D341Med (cell line): ENCODE results near the gene IER5.
A peak's percentile ranks its signal among the peaks of the same experiment; 100 is the strongest.

Experiments
- DNase-seq: peaks from one replicate; pipeline ENCODE4 v3.0.0; 2012; ENCODE audit warnings: low spot score

The IER5 gene

DNA sequence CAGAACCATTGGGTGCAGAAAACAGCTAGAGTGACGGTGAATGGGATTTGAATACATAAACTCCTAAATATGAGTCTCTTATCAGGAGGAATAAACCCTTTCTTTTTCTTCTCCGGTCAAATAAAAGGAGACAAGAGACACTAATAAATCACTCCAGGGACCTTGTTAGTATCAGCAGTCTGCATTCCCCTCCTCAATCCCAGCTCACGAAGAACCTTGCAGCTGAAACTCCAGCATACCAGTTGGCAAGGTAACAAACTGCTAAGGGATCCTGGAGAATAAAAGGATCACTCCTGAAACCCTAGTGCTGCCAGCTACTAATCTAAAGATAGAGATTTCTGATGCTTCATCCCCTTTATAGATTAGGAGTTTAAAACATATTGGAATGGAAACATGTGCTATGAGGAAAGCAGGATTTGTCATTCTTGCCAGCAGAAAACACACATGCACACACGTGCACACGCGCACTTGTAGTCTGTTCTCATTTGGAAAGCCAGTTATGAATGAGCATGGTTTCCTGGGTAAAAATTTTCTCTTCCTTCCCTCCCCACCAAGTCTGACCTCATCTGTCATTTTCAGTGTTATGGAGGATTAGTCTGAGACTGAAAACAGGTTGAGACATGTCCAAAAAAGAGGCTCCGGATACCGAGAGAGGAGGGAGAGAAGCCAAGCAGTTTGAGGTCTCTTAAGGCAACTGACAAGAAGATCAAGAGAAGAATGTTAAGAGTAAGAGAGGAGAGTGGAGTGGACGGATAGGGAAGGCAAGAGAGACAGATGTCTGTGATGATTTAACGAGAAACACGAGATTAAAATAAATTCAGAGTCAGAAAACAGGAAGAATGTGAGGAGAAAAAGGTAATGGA is 10.9 kb downstream of the IER5 start:
- DNase-seq, result no peak

DNA sequence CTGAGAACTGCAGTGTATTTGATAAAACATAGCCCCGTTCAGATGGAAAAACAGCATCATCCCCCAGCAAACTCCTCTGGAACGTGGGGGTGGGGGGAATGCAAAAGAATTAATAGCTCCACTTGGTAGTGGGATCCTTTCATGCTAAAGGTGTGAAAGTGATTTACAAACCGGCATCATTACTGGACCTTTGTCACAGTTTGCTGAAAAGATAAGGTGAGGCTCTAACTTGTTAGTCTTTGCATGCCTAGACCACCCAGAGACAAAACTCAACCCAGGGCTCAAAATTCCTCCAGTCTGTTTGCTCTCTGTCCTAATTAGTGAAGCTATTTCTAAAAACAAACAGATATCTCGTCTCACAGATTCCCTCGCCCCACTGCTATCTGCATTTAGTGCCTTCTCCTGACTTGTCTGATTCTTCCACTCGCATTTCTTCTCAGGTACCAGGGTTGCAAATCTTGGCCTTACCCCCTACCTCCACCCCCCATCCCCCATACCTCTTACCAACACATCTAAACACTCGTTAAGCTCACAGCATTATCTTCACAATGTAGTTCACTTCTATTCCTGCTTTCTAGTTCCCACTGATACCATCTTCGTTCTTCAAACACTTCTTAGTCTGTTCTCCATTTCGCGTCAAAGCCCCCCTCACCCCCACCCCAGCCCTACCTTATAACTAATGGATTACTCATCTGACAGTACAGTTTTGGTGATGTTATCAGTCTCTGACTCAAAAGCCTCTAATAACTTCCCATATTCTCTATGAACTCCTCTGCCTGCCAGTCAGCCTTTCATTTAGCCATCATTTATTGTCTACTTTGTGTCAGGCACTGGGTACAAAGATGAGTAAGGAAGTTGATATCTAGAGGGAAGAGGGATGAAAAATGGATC is 11.8 kb downstream of the IER5 start:
- no peak for DNase-seq

DNA sequence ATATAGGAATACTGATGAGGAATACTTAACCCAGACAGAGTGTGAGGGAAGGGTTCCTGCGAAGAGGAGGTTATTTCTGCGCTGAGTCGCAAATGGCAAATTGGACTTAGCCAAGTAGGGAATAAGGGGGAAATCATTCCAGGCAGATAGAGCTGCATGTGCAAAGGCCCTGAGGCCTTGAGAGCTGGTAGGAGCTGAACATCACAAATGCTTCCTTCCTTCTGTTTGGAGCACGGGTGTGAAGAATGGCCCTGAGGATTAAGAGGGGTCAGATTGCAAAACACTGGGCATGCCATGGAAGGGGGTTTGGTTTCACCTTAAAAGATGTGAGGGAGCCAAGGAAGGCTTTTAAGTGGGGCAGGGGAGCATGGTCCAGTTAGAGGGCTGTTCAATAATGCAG is 12.4 kb downstream of the IER5 start:
- no peak for DNase-seq

DNA sequence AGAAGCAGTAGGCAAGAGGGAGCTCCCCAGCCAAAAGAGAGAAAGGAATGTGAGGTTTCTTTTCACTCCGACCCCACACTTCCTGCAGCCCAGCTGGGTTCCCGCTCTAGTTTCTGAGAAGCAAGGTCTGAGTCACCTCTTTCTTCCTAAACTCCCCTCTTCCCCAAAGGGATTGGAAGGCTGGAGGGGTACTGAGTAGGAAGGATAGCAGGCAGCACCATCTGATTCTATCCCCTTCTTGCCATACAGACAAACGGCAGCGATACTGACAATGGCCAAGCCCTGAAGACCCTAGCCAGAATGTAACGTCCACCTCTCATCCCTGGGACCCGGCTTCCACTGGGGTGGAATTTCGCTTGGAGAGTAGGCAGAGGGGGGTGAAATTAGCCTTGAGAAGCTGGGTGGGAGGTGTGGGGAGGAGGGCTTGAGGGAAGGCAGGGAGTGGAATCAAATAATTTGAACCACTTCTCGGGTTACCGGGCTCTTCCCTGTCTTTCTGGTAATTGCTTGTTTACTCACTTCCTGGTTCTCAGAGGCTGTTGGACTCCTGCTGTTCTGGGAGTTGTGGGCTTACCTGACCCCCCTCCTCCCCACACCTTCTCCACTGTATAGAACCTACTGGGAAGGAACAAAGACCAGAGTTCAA is 13.2 kb downstream of the IER5 start:
- DNase-seq, result no peak

DNA sequence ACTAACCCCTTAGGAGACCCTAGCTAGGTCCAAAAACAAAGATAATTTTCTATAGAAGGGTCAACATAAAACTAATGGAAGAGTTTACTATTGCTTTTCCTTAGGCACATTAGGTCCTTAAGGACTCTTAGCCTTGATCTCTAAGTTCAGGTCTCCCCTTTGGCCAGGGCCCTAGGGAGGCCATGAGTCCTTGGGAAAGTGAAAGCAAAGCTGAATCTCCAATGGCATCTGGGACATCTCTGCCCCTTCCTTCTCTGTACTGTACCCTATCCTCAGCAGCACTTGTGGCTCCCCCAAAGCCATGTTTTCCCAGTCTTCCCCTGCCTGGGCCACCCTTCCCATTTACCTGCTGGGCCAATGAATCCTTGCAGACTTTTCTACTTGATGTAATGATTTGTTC is 14.3 kb downstream of the IER5 start:
- no peak for DNase-seq

DNA sequence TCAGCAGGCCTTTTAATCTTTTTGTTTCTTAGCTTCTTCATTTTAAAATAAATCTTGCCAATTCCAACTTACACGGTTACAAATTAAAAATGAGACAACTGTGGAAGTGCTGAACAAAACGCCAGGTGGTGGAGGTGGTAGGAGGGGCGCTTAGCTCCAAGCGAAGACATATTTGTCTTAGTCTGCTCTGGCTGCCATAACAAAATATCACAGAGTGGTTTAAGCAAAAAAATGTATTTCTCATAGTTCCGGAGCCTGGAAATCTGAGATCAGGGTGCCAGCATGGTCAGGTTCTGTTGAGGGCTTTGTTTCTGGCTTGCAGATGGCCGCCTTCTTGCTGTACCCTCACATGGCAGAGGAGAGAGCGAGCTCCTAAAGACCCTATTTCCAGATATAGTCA is 14.9 kb downstream of the IER5 start:
- DNase-seq, result no peak

DNA sequence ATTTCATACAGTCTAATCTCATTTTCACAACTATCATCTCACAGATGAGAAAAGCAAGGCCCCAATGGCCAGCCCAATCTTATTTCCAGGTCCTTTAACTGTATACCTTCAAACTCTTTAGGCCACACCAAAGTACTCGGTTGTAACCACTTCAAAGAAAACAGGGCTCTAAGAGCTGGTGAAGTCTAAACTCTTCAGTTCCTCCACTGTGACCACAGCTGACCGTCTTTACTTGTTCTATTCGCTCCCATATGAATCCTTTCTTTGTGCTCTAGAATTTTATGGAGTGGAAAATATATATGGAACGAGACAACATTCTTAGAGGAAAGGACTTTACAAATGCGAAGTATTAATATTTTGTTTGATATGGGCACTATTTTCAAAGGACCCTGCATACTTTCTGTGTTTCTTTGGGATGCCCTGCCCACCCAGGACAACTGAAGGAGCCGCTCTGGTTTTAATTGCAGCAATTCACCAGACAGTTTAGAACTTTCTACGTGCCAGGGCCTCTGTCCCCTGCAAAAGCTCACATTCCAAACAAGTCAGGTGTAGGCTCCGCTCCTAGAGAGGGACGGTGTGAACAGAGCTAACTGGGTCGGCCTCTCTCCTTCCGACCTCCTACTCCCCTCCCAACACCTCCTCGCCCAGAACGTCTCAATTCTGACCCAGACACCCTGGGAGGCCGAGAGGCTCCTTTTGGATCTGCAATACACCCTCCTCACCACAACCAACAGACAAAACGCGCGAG is 15.7 kb downstream of the IER5 start:
- DNase-seq, result no peak

DNA sequence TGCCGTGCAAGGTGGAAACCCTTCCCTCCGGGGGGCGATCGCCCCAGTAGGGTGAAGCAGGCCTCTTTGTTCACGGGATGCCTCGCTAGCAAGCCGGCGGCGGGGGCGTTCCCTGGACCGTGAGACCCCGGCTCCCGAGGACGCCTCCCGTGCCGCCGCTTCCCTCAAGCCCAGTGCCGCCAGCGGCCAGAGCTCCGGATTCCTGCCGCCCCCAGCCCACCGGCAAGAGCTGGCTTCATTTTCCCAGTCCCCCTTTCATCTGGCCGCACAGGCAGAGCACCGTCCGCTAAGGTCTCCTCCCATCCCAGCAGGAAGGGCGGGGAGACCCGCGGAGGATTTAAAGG is 16.3 kb downstream of the IER5 start:
- DNase-seq, result no peak

DNA sequence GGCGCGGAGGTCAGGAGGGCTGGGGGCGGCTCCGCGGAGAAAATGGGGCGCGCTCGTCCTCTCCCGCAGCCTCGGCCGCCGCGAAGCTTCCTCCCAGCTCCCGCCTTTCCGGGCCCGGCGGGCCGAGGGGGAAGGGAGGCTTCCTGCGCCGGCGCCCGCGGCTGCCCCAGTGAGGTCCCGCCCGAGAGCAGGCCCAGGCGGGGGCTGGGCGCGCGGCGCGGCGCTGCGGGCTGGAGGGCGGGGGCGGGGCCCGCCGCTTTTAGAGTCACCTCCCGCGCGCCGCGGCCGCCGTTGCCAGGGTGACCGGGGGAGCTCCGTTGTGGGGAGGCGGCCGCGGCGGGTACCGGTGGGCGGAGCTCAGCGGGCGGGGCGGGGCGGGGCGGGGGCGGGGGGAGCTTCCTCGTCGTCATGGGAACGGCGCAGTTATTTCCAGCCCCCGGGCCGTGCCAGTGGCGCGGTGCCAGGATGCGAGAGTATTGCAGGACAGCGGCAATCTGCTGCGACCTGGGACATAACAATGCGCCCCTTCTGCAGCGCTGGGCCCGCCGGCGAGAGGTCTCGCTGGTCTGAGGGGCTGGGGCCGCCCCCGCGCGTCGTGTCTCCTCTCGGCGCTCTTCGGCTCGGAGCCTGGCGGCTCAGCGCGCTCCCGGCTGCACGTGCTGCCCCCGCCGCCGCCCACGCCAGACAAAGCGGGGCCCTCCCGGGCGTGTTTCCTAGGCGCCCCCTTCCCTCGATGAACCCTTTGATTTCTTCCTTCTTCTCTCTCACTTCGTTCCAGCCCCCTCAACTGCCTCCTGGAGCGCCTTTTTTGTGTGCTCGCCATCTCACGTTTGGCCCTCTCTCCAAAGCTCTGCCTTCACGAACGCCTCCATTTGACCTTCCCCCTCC is 16.9 kb downstream of the IER5 start:
- DNase-seq, result peak; percentile 100

DNA sequence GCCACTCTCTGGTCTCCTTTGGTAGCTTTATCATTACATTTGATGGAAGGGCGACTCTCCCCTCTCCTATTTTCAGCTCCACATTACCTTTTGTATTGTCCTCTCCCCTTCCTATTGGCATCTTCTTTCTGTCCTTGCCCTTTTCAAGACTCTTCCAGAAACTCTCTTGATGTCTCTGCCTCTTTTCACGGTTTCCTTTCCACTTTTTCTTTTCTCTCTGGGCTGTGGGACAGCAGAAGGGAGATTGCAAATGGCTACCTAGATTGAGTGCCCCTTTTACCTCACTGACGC is 17.5 kb downstream of the IER5 start:
- no peak for DNase-seq

DNA sequence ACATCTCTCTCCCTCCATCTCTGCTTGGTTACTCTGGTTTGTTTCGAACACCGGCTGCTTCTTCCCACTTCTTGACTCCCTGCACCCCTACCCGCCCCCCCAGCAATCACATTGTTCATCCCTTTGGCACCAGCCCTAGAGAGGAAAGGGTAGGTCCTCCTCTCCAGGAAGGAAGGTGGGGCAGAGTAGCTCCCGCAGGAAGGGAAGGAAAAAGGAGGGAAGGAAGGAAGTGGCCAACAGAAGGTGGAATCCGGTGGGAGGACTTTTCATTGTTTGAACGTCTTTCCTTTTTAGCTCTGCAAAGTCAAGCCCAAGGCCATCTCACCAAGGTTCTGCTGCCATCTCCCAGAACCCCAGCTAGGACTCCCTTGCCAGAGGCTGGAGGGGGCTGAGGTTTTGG is 18.0 kb downstream of the IER5 start:
- DNase-seq, result no peak

DNA sequence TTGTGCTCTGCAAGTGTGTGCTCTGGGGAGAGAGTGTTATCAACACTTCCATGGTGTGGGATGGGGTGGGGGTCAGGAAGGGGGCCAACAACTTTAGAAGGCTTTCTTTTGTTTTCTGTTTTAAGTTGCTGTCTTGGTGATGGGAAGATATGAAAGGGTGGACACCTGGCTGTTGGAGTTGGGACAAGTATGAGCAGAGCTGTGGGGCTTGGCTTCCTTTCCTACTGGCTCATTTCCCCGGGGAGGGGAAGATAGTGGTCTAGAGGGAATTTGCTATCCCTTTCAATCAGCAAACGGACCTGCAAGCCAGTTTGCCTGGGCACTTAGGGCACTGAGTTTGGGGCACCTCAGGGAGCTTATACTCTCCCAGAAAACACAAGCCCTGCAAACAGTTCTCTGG is 19.2 kb downstream of the IER5 start:
- no peak for DNase-seq

DNA sequence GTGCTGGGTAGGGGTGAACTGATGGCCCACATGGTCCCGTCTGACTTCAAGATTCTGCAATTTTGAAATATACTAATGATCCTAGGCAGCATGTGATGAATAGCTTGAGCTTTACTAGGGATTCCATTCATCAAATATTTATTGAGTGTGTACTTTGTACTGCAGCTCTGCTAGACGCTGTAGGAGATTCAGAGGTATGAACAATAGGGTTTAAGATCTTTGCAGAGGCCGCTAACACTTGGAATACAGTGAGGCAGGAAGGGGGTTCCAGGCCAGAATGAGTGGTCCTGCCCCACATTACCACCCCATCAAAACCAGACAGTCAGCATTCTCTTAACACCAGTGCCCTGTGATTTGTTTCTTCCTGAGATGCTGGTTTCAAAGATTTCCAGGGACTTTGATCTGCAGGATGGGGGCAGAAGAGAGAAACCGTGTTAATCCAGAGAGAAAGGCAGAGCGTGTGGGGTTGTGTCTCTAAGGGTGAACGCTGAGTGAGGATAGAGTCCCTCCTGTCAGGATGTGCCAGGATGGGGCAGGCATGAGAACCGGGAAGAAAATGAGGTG is 19.9 kb downstream of the IER5 start:
- no peak for DNase-seq

DNA sequence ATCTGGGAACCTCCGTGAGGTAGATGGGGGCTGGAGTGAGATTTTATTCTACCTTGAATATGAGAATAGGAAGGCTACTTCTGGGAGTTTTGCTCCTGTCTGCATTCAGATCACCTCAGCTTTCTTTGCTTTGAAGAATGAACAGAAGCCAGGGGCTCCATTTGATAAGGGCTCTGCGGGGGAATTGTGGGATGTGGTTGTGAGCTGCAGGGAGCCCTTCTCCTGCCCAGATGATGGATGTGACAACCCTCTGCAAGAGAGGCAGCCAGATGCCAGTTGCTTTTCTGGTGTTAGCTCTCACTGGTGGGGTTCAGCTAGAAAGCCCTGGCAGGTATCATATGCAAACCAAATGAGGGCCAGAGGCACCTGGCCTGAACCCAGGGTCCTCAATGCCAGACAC is 21.5 kb downstream of the IER5 start:
- no peak for DNase-seq

DNA sequence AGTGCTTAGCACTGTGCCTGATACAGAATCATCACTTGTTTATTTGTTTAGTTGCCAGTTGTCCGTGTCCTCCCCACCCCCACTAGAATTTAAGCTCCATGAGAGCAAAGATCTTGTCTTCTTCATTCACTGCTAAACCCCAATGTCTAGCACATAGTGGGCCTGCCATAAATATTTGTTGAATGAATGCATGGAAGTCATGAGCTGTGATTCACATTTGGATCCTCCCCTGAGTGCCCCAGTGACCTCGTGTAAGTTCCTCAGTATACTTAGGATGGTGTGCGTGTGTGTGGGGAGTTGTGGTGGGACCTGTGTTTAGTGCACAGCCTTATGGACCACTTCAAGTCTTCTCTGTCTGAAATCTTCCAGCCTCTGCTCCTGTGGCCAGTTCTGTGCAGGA is 23.1 kb downstream of the IER5 start:
- DNase-seq, result no peak

DNA sequence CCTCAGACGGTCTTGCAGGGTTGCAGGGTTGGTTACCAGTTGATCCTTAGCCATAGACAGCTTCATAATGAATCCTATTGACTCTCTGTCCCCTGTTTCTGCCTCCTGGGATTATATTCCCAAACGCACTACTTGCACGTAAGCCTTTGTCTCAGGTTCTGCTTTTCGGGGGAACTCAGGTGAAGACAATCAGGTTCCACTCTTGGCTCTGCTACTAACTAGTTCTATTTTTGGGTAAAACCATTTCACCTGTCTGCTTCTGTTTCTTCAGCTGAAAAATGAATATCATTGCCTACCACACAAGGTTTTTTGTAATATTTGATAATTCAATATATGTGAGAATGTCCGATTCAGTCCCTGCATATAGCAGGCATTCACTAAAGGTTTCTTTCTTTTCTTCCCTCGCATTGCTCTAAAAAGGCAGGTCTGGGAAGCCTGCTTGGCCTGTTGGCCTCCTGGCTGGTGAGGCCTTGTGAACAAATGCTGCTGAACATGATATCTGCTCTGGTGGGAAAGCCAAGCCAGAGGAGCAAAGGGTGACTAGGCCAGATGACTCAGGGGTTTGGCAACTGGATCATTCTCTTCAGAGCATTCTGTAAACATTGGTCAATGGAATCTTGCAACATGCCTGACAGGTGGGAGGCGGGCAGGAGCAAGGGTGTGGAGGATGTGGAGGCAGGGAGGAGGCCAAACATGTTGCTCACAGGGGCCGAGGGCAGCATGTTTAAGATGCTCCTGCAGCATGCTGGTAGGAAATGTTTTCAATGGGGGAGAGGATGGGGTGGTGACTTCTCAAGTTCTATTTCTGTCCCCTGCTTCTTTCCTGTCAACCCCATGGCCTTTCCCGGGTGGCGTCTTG is 23.8 kb downstream of the IER5 start:
- DNase-seq, result no peak

DNA sequence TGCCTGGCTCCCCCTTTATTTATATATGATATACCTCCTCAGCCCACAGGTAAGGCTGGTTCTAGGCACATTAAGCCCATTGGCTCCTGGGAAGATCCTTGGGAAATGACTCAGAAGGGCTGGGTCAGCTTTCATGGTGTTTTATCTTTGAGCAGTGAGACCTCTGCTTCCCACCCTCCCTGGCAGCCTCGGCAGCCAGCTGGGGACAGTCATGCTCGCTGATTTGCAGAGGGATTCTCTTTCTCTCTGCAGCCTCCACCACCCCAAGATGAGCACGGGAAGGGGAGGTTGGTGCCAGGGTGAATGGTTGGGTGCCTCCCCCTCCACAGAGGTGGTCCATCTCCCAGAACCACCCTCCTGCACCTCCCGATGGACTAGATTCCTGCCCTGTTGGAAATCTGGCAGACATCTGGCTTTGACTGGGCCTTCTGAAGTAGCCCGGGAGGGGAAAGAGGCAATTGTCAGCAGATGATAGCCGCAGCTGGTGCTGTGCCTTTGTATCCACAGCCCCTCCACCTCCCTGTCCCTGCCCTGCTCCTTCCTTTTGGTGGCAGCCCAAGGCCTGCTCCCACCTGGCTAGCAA is 24.6 kb downstream of the IER5 start:
- DNase-seq, result no peak

DNA sequence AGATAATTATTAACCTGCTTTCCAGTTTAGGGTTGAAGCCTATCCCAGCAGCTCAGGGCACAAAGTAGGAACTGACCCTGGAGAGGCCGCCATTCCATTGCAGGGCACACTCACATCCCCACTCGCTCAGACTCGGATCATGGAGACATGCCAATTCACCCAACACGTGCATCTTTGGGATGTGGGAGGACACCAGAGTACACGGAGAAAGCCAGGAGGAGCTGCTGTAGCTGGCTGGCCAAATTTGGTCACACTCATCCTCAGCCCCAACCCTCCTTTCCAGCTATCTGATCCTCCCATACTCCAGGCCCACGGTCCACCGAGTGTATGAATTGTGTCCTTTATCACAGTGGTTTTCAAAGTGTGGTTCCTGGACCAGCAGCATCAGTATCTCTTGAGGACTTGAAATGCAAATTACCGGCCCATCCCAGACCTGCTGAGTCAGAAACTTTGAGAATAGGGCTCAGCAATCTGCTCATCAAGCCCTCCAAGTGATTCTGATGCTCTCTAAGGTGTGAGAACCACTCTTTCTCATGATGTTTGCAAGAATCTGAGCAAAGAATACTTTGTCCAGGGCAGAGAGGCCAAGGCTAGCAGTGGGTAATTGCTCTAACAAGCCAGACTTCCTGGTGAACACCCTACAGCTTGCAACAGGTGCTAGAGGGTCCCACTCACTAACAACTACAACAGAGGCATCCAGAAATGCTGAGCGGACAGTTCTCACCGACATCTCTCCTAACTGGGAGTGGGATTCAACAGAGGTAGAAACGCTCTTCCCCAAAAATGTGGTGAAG is 26.3 kb downstream of the IER5 start:
- no peak for DNase-seq

DNA sequence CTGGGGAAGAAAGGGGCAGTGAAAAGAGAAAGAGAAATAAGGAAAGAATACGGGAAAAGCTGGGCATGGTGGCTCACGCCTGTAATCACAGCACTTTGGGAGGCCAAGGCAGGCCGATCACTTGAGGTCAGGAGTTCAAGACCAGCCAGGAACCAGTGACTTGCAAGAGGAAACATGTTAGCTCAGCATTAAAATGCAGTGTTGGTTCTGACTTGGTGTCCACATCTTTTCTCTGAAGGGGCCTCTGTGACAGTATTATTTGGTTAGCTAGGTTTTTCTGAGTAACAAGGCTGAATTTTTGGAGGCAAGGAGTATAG is 26.8 kb downstream of the IER5 start:
- no peak for DNase-seq
